GM18507 (cell line): Measurements from ENCODE around the gene SPATA17.

Experiments used
- DNase-seq: peaks from one replicate; pipeline ENCODE4 v3.0.0; 2011; ENCODE audit warnings: low read depth; ENCODE audit not compliant: insufficient read length; ENCODE audit errors: extremely low spot score
- FAIRE-seq: peaks from 2 replicates; lab custom pipeline; 2011; peaks lifted over from hg19 to GRCh38; lab: Jason Lieb, UNC

Gene SPATA17

DNA sequence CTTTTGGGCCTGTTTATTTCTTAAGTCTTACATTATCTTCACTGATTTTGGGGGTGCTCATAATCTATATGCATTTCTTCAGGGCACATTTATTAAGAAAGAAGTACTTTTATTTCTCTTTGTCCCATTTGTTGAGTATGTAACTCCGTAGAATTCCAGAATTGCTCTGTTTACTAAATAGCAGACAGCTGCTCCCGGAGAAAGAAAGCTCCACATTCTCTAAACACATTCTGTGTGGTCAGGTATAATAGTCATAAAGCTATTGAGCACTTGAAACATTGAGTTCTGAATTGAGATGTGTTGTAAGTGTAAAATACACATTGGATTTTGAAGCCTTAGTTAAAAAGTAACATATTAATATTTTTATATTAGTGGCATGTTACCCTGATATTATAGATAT, 206.5 kb downstream of the SPATA17 start:
- FAIRE-seq: no peak

DNA sequence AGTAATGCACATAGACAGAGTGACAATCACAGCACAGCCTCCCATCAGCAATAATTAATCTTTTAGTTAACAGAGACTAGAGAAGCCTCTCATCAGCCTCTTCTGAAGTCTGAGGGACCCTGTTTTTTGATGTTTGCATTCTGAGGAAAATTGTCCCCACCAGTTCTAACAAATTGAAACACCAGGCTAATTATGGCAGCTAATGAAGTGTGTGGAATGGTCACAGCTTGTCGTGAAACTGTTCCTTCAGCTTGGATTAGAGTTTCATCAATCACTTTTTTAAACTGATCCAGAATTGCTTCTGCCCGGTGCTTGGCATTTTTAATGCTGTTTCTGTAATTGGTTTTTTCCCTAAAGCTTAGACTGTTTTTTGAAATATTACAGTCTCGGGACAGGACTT, 208.0 kb downstream of the SPATA17 start:
- DNase-seq: no peak
- no peak for FAIRE-seq

More for the DNA sequence above, 206.5 kb downstream of the SPATA17 start:
- no peak for DNase-seq

DNA sequence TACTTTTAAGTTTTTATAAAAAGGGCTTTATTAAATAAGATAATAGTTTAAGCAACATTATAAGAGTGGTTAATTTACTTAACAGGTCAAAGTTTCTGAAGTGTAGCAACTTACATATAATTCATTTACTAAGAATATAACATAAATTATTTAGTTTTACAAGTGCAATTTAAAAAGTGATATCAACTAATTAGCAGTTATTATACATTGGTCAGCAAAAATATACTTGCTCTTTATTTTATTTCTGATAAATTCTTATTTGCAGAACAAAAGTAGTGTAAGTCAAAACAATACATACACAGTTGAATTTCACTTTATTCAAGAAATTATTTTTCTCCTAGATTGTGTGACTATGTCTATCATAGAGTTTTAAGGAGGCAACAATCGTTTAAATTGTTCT, 215.6 kb downstream of the SPATA17 start:
- DNase-seq: no peak
- FAIRE-seq: no peak

DNA sequence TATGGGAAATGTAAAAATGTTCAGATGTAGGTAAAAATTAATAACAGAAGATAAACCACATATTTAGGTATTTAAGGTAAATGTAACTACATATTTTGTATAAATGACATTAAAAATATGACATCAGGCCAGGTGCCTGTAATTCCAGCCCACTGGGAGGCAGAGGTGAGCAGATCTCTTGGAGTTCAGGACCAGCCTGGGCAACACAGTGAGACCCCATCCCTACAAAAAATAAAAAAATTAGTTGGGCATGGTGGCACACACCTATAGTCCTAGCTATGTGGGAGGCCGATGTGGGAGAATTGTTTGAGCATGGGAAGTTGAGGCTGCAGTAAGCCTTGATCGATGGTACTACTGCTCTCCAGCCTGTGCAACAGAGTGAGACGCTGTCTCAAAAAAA, 216.5 kb downstream of the SPATA17 start:
- DNase-seq (no peak), FAIRE-seq (no peak)

DNA sequence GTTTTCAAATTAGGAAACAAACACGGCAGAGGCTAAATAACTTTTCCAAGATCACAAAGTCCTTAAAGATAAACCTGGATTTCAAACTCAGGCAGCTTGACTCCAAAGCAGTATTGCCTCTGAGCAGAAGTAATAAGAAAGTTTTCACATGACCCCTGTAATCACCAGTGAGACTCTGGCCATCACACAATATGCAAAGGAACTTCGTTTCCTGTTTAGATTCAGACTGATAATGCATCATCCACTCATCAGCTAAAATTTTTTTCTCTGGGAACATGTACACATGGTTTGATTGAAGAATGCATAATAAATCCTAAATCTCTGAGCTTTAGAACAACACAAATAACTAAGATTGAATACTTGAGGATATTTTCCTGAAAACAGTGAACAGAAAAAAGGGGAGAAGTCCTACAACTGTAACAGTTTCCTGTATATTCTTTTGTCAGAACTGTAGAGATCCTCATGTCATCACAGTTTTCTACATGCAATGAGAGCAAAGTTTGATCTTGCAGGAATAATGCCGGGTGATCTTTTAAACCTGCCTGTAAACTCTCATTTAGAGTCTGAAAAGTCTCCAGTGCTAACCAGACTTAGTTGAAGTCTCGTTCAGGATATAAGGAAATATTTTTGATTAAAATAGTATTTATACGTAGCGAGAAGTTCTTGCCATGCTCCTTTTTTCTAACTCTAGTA, 225.3 kb downstream of the SPATA17 start:
- FAIRE-seq (no peak), DNase-seq (no peak)

DNA sequence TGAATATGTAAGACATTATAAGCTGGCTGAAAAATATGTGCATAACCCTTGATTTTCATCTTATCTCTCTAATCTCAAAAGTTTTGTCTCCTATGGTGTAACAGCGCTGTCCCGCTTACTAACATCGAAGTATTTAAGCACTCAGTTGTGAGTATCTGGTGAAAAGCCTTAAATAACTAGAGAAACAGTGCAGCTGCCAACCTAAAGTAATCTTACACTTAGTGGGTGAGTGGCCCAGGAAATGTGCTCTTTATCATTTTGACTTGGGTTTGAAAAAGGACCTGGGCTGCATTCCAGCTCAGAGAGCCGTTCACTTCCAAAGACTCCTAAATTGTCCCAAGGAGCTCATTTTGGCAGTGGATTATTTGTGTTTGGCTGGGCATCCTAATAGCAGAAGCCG, 225.9 kb downstream of the SPATA17 start:
- FAIRE-seq (no peak), DNase-seq (no peak)

DNA sequence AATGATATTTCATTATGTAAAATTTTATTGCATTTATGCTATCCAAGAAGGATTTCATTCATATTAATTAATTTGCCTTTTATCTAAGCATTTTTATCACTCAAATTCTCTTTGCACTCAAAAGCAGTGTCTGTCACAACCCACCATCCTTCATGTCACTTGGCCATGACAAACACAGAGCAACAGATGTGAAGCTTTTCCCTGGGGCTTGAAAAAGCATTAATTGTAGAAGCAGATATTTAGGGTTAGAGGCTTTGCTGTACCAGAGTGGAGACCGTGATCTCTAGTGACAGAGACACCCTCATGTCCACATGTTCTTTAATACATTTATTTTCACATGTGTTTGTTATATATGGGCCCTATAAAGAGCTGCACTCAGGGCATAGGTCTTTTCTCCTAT, 230.5 kb downstream of the SPATA17 start:
- FAIRE-seq (no peak), DNase-seq (no peak)

DNA sequence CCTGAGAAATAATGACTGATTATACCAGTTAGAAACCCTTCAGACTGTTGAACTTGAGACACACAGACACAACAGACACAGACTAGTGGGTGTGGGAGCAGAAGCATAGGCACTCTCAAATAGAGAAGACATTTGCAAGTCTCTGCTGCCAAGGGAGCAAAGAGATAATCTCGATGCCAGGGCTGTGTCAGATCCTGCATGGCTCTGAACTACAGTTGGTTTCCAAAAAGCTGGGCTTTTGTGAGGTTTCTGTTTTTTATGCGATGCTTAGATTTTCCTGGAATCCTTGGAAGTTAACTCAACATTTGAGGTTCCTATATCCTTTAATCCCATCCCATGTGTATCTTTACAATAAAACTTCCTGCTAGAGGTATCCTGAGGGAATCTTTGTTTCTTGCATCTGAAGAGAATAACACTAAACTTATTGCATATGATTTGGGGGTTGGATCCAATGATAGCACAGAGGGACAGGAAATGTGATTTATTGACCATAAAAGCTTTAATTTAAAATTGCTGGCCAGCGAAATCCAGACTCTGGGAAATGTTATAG, 236.4 kb downstream of the SPATA17 start:
- DNase-seq (no peak), FAIRE-seq (no peak)

DNA sequence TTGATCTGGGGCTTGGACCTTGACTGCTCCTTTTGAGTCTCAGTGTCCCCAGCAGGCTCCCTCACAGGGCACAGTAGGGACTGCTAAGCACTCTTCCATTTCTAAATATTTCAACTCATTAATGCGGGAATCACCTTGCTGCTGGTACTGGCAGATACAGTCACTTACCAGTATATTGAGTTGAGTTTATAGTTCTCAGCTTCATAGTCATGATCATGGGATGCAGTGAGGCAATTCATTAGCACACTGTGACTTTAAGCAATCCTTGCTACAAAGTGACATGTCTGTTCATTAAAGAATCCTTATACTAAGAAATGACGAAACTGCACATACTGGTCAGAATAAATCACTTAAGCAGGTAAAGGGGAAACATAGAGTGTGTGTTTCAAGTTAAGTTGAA, 240.8 kb downstream of the SPATA17 start:
- FAIRE-seq (no peak), DNase-seq (no peak)

DNA sequence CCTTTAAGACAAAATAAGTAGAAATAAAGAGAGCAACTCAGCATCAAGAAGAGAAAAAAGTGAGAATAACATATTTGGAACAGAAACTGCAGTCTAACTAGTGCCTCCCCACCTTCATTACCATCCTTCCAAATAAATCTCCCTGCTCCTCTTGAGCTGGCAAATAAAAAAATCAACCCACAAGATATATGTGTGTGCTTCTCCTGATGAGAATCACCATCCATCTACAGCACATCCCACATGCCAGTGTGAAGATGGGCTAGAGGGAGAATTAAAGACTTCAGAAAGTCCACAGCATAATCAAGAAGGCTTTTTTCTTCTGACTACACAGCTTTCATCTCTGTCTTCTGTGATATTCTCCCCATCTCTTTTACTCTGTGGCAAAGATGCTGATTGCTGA, 244.1 kb downstream of the SPATA17 start:
- FAIRE-seq (no peak), DNase-seq (no peak)

DNA sequence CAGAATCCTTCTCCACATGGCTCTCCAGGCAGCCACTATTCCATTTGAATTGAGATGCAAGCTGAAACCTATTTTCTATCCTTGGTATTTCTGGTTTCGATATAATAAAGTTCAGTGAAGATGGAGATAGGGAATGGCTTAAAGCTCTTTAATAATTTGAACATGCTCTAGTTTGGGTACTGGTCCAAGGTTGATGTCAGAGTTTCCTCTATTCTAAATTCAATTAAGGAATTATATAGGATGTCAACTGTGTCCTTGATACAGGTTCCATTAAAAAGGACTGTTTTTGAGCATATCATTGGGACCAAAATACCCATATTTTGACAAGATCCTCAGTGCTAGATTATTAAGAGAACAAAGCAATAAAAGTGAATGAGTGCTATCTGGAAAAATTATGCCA, 245.3 kb downstream of the SPATA17 start:
- DNase-seq: no peak
- no peak for FAIRE-seq

DNA sequence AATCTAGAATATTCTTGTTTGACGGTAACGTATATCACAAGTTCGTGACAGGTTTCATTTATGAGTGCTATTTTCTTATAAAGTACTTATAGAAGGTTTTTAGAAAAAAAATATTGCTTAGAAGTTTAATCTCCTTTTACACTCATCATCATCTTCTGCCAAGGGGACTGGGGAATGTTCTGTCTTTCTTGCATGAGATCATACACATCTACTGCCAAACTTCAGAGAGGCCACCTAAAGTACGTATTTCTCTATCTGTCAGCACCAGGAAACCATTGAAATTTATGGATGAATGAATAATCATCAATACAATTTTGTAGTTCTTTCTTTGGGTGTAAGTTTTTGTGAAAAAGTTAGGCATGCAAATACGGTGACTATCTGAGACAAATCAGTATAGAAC, 245.8 kb downstream of the SPATA17 start:
- DNase-seq (no peak), FAIRE-seq (no peak)

DNA sequence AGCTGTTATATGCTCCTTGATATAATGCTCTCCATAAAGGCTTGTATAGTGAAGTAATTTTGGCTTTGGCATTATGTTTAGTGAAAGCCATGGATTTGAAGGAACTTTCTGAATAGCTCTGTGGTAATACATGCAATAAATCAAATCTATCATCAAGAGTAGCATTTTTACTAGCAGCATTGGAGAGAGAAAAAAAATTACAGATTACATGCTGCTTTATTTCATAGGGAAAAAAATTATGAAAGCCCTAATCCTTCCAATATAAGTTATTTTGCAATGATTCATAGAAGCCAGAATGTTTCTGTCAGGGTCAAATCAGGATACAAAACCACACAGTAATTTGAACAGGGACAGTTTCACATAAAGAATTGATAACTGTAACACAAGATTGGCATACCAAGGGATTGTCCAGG, 250.0 kb downstream of the SPATA17 start:
- DNase-seq (no peak), FAIRE-seq (no peak)

DNA sequence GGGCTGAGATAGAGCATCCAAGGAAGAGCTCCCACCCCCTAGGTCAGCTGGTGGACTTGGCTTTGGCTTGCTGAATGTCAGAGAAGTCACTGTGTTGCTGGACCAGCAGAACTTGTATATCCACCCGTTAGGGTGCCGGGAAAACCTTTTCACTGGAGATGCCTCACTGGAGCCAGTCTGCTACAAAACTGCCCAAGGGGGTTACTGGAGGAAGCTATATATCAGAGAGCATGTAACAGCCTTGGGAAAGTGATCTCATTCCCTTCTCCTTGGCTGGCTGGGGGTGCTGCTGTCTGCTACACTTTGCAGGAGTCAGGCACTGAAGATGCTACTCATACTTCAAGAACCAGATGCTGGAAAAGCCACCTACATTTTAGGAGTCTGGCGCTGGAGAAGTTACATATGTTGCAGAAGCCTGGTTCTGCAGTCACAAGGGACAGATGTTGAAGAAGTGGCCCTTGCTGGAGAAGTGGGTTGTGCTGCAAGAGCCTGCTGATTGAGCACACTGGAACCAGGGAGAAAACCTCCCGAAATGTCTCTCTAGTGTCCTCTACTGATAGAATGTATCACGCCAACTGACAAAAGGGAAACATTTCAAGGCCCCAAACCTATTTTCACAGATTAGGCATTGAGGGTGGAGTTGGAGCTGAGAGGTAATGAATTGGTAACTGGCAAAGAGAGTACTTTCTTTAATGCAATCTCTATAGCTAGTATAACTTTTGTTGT, 250.6 kb downstream of the SPATA17 start:
- no peak for DNase-seq
- FAIRE-seq: no peak

DNA sequence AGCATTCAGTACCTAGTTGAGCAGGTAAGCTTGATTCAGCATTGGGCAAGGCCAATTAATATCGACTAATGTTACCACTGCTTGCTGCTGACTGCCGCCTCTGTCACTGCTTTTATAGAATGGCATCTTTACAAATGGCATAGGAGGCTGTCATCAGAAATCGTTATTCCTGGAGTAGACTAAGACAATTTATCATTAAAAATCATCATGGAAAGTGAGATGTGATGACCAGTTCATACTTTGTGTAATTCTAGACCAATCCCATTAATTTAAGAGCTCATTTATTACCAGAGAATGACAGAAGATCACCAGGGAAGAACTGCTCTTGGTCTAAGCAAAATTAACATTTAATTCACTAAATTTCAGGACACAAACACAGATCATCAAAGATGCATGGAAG, 254.0 kb downstream of the SPATA17 start:
- DNase-seq (no peak), FAIRE-seq (no peak)

DNA sequence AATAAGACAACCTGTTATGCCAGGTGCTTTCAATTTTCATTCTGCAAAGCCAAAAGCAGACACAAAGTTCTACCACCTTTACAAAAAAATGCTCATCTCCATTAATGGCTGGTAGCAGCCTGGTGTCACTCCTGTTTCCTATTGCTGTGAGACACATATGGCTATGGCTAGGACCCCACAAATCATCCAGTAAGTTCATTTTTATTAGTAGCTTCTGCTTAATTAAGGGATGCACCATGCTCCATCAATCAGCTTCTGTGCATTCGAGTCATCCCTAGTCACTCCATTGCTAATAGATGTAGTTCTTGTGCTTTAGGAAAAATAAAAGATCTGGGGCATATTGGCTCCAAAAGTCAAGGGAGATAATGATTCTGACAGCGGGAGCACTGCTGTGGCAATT, 257.2 kb downstream of the SPATA17 start:
- DNase-seq (no peak), FAIRE-seq (no peak)

DNA sequence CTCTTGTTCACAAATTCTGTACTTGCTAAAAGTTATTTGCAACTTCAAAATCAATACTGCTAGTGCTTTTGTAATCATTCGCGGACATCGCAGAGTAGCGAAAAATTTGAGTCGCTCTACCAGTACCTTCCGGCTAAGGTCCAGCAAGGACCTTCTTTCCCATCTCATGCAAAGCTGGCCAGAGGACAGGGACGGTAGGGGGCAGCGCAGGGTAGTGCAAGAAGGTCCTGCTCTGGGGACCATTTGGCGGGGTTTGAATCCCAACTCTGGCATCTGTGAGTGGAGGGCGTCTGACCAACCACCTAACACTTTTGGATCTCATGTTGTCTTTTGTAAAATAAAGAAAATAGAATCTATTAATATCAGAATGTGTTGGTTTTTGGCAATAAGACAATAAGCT, 258.3 kb downstream of the SPATA17 start:
- no peak for FAIRE-seq
- DNase-seq: no peak

DNA sequence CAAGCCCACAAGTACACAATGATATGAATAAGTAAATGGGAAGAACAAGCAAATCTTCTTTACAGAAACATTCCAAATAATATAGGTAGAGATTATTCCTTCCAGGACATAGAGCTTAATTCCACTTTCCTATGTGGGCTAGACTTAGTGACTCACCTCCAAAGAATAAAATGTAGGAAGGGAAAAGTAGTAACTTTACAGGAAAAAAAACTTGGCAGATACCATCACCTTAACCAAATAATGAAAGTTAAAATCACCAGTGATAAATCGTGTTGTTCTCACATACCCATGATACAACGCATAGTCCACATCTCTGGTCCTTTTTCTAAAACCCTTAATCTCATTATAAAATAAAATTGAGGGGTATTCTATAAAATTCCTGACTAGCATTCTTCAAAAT, 260.8 kb downstream of the SPATA17 start:
- FAIRE-seq: no peak
- DNase-seq: no peak

DNA sequence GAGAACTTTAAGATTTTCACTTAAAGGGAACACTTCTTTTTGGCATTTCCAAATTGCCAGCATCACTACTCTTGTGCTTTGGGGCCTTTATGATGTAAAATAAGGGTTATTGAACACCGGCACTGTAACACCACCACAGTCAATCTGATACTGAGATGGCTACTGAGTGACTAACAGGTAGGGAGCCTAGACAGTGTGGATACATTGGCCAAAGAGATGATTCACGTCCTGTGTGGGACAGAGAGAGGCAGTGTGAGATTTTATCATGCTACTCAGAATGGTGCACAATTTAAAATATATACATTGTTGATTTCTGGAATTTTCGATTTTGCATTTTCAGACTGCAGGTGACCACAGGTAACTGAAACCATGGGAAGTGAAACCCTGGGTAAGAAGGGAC, 261.6 kb downstream of the SPATA17 start:
- DNase-seq (no peak), FAIRE-seq (no peak)

DNA sequence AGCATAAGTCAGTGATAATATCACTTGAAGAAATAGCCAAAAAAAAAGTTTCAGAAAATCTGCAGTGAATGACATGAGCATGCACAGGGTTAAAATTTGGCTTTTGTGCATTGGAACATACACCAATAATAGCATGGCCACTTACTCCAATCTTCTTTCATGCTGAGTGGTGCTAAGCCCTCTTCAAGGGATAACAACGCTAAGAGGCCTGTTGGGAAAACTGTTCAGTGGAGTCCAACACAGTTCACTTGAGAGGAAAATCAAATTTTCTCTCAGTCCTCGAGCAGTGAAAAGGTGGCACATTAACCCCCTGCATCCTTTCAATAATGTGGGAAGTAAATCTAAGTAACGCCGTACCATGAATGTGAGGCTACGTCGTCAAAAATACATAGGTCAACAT, 264.7 kb downstream of the SPATA17 start:
- DNase-seq (no peak), FAIRE-seq (no peak)

DNA sequence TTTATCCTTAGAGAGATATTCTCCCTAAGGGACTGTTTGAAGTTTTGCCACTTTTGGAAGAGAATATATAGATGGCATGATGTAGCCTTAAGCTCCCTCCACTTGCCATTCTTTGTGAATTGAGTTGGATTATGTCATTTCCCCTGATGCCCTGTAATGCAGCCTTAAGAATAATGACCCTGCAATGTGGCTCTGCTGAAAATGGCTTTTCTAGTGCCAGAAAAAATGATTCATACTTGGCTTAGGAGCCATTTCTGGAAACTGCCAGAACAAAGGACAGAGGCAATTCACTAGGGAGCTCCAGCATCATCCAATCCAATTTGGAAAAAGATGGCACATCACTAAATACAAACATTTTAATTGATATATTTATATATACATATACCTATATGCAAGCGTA, 265.3 kb downstream of the SPATA17 start:
- FAIRE-seq: no peak
- no peak for DNase-seq
